DND-41 (cell line): ENCODE measurements around the gene NRF1.
"Not testable (repeated sequence)": the region's sequence is repeated elsewhere in the genome, so short reads cannot be mapped to it uniquely, and the experiment has no call there.

Experiments used
- ATAC-seq: fragments of 200-7000 bp; cut with Tn5 transposase; 3 replicates; pipeline ENCODE4 v1.9.1; 2021; ENCODE audit warnings: low read depth; ENCODE audit not compliant: insufficient read depth
- DNase-seq: peaks from one replicate; pipeline ENCODE4 v3.0.0-alpha.2; 2020
- H2AFZ ChIP-seq: 2 replicates; pipeline ENCODE4 v1.6.0; 2012; ENCODE audit warnings: low read depth, low read length
- H3K27ac ChIP-seq: 2 replicates; pipeline ENCODE4 v1.5.1; 2012; ENCODE audit warnings: low read length, inconsistent platforms
- H3K27me3 ChIP-seq: fragments of 200-600 bp; sonication (generic); 2 replicates; pipeline ENCODE4 v1.6.0; 2012; ENCODE audit warnings: low read length, mild to moderate bottlenecking, inconsistent platforms; ENCODE audit not compliant: insufficient read depth, poor library complexity
- H3K36me3 ChIP-seq: 2 replicates; pipeline ENCODE4 v1.5.1; 2012; ENCODE audit warnings: low read length, inconsistent platforms; ENCODE audit not compliant: insufficient read depth
- H3K4me1 ChIP-seq: 2 replicates; pipeline ENCODE4 v1.5.1; 2012; ENCODE audit warnings: mild to moderate bottlenecking, low read length; ENCODE audit not compliant: insufficient read depth
- H3K4me2 ChIP-seq: 2 replicates; pipeline ENCODE4 v1.6.0; 2012; ENCODE audit warnings: mild to moderate bottlenecking, moderate library complexity, low read length, inconsistent platforms; ENCODE audit not compliant: insufficient read depth
- H3K4me3 ChIP-seq, 2 experiments: fragments of 200-600 bp in 1 of 2; shearing (Covaris generic) in 1 of 2; 2 replicates each; pipeline ENCODE4 v1.5.1; 2012 to 2016; ENCODE audit warnings: inconsistent platforms in 2 of 2, low read length in 2 of 2, mild to moderate bottlenecking in 2 of 2, low read depth in 1 of 2, moderate library complexity in 1 of 2
- H3K79me2 ChIP-seq: 2 replicates; pipeline ENCODE4 v1.6.0; 2012; ENCODE audit warnings: low read length, inconsistent platforms; ENCODE audit not compliant: insufficient read depth
- H3K9ac ChIP-seq: 2 replicates; pipeline ENCODE4 v1.6.0; 2012; ENCODE audit warnings: low read depth, mild to moderate bottlenecking, inconsistent platforms, low read length, moderate library complexity
- H3K9me3 ChIP-seq: 2 replicates; pipeline ENCODE4 v1.5.1; 2012; ENCODE audit warnings: low read length, moderate library complexity, mild to moderate bottlenecking, inconsistent platforms; ENCODE audit not compliant: insufficient read depth, severe bottlenecking
- H4K20me1 ChIP-seq: 2 replicates; pipeline ENCODE4 v1.6.0; 2012; ENCODE audit warnings: low read length; ENCODE audit not compliant: insufficient read depth
- CTCF ChIP-seq: IDR thresholded peaks from 2 replicates; pipeline ENCODE4 v1.5.1; 2012; ENCODE audit warnings: borderline replicate concordance, low read length, moderate library complexity, mild to moderate bottlenecking; ENCODE audit not compliant: poor library complexity, severe bottlenecking; ENCODE audit errors: extremely low read depth
- EZH2 ChIP-seq: IDR thresholded peaks from 3 replicates; pipeline ENCODE4 v1.6.1; 2012; ENCODE audit warnings: borderline replicate concordance, low read depth, mild to moderate bottlenecking, moderate library complexity, low read length, inconsistent platforms; ENCODE audit not compliant: severe bottlenecking

The NRF1 gene

GRCh38 chr7:129611246-129612111 is at the start of gene NRF1:
NRF1 (plus strand) TSS chr7:129611720; CDS start chr7:129657352, 45,632 bp downstream.
- DNase-seq (peak; percentile 89), ATAC-seq (peak; percentile 84)
- Histone ChIP-seq H3K27me3 (no peaks in the 10 kb centered on the region), H3K9me3 (no peaks in the 10 kb centered on the region), H3K4me2 (peak within 1 kb of the TSS; percentile 98), H3K79me2 (peaks cover 73% of the 10 kb centered on the region), H4K20me1 (peaks cover 37% of the 10 kb centered on the region), H3K9ac (peak within 1 kb of the TSS; percentile 87), H3K27ac (peak within 1 kb of the TSS; percentile 87), H2AFZ (peak within 1 kb of the TSS; percentile 89), H3K36me3 (peaks cover 35% of the 10 kb centered on the region), H3K4me1 (peaks cover 56% of the 10 kb centered on the region), H3K4me3 (peak within 1 kb of the TSS; percentile 79 to 94)
- TF ChIP-seq EZH2 (no peak), CTCF (peak; percentile 36)

DNA sequence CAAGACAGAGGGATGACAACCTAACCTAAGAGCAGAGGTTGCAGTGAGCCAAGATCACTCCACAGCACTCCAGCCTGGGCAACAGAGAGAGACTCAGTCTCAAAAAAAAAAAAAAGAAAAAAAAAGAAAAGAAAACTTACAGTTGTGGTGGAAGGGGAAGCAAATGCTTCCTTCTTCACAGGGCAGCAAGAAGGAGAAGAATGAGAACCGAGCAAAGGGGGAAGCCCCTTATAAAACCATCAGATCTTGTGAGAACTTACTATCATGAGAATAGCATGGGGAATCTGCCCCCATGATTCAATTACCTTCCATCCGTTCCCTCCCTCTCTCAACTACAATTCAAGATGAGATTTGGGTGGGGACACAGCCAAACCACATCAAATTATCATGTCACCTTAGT is 45.2 kb upstream of the NRF1 start:
- H4K20me1 ChIP-seq, H2AFZ ChIP-seq, H3K9me3 ChIP-seq, H3K4me3 ChIP-seq, H3K9ac ChIP-seq, H3K27me3 ChIP-seq, DNase-seq, ATAC-seq, H3K27ac ChIP-seq, H3K79me2 ChIP-seq, H3K4me1 ChIP-seq, H3K4me2 ChIP-seq, H3K36me3 ChIP-seq: not testable (repeated sequence)

DNA sequence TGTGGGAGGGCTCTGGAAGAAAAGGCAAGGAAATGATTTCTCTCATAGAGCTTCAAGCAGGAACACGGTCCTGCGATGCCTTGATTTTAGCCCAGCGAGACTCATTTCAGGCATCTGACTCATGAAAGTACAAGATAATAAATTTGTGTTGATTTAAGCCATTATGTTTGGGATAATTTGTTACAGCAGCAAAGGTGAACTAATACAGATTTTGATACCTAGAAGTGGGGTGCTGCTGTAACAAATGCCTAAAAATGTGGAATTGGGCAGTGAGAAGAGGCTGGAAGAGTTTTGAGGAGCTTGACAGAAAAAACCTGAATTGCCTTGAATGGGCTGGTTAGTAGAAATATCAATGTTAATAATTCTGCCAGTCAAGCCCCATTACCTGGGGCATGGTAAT is 44.1 kb upstream of the NRF1 start:
- ATAC-seq (no peak), DNase-seq (no peak)
- Histone ChIP-seq H3K4me1 (no peaks in the 10 kb centered on the region), H3K9ac (no peak overlapping the region), H2AFZ (no peak overlapping the region), H3K79me2 (no peaks in the 10 kb centered on the region), H3K36me3 (no peaks in the 10 kb centered on the region), H4K20me1 (no peaks in the 10 kb centered on the region), H3K4me2 (no peak overlapping the region), H3K27ac (no peak overlapping the region), H3K27me3 (peaks cover 3% of the 10 kb centered on the region), H3K4me3 (no peak overlapping the region), H3K9me3 (no peaks in the 10 kb centered on the region)
- no peak for TF ChIP-seq EZH2
- no peak for TF ChIP-seq CTCF

GRCh38 chr7:129568240-129568639 is 43.3 kb upstream of the NRF1 start:
- Histone ChIP-seq H3K79me2 (no peaks in the 10 kb centered on the region), H3K9ac (no peak overlapping the region), H2AFZ (no peak overlapping the region), H3K9me3 (no peaks in the 10 kb centered on the region), H3K27ac (no peak overlapping the region), H3K27me3 (peaks cover 3% of the 10 kb centered on the region), H3K4me3 (no peak overlapping the region), H3K36me3 (no peaks in the 10 kb centered on the region), H3K4me1 (no peaks in the 10 kb centered on the region), H4K20me1 (no peaks in the 10 kb centered on the region), H3K4me2 (no peak overlapping the region)
- no peak for TF ChIP-seq CTCF
- TF ChIP-seq EZH2 = no peak
- DNase-seq (no peak), ATAC-seq (no peak)
